Stimulated activated CD4-positive, alpha-beta T cell treated with anti-CD3 and anti-CD28 coated beads, TNF-alpha, amount 100 ng/mL, for 24 hours (primary cell): ENCODE results near the gene RPN2.
A peak's percentile ranks its signal among the peaks of the same experiment; 100 is the strongest.

Experiments
- DNase-seq, 3 experiments: peaks; one replicate each; pipeline ENCODE4 v3.0.0-alpha.2; 2020; ENCODE audit warnings: low read depth in 3 of 3

Gene RPN2

GRCh38 chr20:37185686-37186085 lies 6.6 kb downstream of the RPN2 start:
- DNase-seq = no peak

DNA sequence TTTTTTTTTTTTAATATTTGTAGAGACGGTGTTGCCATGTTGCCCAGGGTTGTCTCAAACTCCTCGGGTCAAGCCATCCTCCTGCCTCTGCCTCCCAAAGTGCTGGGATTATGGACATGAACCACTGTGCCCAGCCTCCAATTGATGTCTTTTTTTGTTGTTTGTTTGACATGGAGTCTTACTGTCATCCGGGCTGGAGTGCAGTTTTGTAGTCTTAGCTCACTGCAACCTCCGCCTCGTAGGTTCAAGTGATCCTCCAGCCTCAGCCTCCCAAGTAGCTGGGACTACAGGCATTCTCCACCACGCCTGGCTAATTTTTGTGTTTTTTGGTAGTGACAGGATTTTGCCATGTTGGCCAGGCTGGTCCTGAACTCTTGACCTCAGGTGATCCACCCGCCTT lies 9.7 kb downstream of the RPN2 start:
- DNase-seq = no peak

GRCh38 chr20:37189416-37190016 lies 10.4 kb downstream of the RPN2 start:
- no peak for DNase-seq

DNA sequence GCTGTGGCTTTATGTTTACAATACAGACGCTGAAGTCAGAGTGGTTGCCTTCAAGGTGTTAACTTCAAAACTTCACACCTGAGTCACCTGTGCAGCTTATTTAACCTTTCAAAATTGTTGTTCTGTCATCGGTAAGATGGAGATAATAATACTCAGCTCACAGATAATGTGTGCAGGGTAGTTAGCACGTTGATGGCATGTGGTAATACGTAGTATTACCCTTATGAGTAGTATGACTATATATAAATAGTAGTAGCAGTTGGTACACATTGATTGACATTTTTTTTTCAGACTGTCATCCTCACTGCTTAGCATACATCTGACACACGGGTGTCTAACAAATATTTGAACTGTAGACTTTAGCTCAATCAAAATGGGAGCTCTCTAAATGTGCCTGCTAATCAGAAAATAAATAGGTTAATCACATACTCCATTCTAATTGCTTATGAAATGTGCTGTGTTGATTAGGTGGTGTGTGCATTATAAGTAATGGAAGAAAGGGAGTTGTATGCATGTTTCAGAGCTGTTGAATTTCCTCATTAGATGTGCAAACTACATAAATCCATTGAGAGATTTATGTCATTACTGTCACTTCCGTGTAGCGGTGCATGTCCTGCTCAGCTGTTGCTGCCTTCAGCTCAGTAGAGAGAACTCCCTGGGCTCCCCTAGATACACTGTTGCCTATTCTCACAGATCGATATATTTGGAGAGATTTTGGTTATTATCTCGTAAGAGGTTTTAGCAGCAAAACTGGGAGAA lies 11.4 kb downstream of the RPN2 start:
- DNase-seq = no peak

GRCh38 chr20:37192137-37192854 lies 13.2 kb downstream of the RPN2 start:
- DNase-seq = peak; percentile 34 to 67 (median 40)

DNA sequence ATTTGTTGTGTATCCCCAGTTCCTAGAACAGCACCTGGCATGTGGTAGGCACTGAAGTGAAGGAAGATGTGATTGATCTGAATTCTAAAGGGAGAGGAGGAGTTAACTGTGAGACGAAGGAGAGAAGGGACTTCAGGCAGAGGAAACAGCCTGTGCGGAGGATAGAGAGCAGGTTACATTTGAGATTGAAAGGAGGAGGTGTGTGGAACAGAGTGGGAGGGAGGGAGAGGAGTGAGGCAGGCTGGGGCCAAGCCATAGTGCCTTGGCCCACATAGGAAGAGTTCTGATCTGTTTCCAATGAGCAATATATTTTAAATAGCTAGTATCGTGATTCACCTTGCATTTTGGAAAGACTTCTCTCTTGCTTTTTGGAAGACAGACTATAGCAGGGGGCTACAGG lies 14.1 kb downstream of the RPN2 start:
- DNase-seq = no peak

- DNase-seq = no peak
Measured at GRCh38 chr20:37193821-37194220, 14.7 kb downstream of the RPN2 start.

GRCh38 chr20:37194621-37195417 lies 15.7 kb downstream of the RPN2 start:
- no peak for DNase-seq

GRCh38 chr20:37198932-37199660 lies 20.0 kb downstream of the RPN2 start:
- DNase-seq = no peak

GRCh38 chr20:37200376-37200775 lies 21.2 kb downstream of the RPN2 start:
- DNase-seq = no peak

DNA sequence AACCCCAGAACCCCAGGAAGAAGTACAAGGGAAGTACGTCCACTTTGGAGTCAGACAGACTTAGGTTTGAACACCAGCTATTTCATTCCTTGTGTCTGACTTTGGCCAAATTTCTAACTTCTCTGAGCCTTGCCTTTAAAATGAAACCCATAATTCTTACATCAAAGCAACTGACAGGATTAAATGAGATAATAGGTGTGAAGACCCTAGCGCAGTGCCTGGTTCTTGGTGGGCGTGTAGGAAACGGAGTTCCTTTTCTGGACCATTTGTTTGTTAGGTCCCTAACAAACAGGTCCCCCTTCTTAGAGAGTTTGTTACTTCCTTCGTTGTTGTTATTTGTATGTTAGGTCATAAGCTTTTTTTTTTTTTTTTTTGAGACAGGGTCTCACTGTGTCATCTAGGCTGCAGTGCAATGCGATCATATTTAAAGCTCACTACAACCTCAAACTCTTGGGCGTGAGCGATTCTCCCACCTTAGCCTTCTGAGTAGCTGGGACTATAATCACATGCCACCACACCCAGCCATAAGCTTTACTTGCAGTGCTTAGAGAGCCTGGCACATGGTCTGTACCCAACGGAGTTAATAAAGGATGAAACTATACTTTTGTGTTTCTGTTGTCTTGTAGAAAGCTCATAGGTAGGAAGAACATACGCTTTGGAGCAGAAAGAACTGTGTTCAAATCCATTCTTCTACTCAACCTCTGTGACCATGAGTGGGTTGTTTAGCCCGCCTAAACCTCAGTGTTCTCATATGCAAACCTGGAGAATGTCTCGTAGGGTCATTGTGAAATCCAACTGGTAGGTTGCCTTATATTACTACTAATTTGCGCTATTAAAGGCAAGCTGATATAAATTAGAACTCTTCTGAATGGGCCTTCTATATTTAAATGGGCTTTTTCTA lies 22.0 kb downstream of the RPN2 start:
- no peak for DNase-seq

DNA sequence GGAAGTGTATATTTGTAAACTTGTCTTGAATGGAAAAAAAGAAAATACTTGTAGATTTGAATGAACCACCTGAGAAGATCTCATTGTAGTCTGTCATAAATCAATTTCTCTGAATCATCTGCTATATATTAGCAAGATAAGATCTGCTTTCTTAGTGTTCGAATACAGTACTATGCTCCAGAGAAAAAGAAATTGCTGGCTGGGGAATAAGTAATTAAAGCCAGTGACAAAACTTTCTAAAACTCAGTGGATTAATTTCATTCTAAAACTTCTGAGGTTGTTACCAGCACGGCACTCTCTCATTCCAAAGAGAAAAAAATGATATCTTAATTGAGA lies 22.7 kb downstream of the RPN2 start:
- no peak for DNase-seq

DNA sequence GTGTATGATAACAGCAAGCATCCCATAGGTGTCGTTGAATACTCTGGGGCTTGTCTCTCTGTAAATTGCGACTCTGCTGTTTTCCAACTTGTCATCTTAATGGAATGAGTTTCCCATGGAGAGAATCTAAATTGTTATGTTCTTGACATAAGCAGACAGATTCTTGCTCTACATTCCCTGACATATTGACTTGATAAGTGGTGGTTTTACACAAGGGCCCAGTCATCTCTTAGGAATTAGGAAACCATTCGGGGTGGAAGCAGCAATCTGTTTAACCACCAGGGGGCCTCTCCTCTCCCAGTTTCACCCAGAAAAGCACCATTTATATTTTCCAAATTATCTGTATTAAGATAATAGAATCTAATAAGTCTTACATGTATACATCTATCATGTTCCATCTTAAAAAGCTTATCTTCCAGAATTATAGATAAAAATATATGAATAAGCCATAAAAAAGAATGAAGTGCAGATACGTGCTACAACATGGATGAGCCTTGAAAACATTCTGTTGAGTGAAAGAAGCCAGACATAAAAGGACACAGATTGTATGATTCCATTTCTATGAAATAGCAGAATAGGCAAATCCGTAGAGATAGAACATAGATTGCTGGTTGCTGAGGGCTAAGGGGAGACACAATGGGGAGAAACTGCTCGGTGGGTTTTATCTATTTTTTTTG lies 23.3 kb downstream of the RPN2 start:
- no peak for DNase-seq

DNA sequence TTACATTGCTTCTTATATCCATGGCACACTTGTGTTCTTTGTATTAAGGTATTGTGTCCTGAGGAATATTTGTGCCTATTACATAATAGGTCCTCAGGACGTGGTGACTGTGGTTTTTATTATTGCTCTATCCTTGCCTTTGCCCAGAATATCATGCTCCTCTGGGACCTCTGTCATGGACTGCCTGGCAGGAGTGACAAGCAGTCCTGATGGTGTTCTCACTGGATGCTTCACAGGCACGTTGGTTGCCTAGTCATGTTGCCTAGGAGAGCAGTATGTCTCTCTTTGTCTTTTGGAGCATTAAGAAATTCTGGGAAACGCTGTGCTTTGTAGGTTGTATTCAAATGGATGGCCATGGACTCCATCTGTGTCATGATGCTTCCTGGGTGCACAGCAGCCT lies 24.9 kb downstream of the RPN2 start:
- no peak for DNase-seq

GRCh38 chr20:37205130-37205529 lies 26.0 kb downstream of the RPN2 start:
- no peak for DNase-seq

GRCh38 chr20:37205794-37206193 lies 26.7 kb downstream of the RPN2 start:
- no peak for DNase-seq

DNA sequence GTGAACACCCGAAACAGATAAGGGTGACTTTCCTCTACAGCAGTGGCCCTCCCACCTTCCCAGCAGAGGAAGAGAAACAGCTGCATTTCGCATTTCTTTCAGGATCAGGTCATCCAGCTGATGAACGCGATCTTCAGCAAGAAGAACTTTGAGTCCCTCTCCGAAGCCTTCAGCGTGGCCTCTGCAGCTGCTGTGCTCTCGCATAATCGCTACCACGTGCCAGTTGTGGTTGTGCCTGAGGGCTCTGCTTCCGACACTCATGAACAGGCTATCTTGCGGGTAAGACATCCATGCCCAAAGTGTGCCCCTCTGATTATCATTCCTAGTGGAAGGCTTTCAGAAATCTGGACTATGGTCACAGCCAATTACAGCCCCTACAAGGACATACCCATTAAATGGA lies 28.0 kb downstream of the RPN2 start:
- no peak for DNase-seq

DNA sequence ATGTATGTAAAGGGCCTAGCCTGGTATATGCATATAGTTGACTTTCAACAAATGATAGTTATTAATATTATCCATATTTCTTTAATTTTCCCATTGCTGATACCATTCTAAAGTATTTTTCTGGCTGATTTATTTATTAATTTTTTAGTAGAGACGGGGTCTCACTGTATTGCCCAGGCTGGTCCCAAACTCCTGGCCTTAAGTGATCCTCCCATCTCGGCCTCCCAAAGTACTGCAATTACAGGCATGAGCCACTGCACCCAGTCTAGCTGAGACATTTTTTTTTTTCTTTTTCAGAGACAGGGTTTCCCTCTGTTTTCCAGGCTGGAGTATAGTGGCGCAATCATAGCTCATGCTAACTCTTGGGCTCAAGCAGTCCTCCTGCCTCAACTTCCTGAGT lies 30.1 kb downstream of the RPN2 start:
- DNase-seq = no peak

DNA sequence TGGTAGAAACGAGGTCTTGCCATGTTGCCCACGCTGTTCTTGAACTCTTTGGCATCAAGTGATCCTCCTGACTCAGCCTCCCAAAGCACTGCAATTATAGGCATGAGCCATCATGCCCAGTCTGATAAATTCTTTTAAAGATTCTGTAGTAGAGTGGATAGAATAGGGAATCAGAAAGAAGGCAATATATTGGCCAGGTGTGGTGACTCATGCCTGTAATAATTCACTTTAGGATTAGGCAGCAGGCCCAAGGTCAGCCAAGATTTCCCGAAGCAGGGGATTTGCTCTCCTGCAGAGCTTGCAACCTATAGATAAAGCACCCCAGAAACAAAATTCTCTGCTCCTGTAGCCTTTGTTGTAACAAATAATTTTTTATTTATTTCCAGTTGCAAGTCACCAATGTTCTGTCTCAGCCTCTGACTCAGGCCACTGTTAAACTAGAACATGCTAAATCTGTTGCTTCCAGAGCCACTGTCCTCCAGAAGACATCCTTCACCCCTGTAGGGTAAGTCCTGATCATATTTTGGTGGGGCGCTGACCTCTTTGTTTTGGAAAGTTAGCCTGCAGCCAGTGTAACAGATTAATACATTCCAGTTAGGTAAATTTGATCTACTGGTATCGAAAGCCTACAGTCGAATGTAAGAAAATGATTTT lies 30.7 kb downstream of the RPN2 start:
- no peak for DNase-seq

DNA sequence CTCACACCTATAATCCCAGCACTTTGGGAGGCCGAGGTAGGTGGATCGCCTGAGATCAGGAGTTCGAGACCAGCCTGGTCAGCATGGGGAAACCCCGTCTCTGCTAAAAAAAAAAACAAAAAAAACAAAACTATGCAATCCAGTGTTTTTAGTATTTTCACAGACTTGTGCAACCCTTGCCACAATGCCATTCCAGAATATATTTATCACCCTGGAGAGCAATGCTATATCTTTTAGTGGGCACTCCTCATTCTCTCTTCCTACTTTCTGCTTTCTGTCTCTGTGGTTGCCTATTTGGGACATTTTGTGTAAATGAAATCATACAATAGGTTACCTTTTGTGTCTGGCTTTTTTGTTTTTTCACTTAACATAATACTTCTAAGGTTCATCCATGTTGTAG lies 39.3 kb downstream of the RPN2 start:
- DNase-seq = no peak
